ENCODE measurements around the gene STK39.

STK39 gene

DNA sequence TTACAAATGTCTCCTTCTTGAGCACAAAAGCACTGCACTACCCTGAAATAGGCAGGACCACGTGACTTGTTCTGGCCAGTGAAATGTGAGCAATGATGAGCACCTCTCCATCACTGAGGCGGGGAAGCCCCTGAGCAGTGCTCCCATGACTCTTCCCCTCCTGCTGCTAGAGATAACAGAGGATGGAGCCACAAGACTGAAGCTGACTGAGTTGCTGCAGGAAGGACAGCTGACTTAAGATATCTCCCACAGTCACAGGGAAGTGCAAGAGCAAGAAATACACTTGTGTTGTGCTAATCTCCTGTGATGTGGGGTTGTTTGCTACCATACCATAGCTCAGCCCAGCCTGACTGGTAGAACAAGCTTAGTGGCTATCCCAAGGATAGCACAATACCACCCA is 38.7 kb downstream of the STK39 start:
- DNase-seq (ENCODE audit: low spot score): no peak

GRCh38 chr2:168207851-168208250 is 39.5 kb downstream of the STK39 start:
- no peak for DNase-seq (ENCODE audit: low spot score)

- DNase-seq (ENCODE audit: low spot score): no peak
Measured at GRCh38 chr2:168203762-168204693, 43.4 kb downstream of the STK39 start.

- no peak for DNase-seq (ENCODE audit: low spot score)
Measured at GRCh38 chr2:168201584-168202116, 45.7 kb downstream of the STK39 start.

DNA sequence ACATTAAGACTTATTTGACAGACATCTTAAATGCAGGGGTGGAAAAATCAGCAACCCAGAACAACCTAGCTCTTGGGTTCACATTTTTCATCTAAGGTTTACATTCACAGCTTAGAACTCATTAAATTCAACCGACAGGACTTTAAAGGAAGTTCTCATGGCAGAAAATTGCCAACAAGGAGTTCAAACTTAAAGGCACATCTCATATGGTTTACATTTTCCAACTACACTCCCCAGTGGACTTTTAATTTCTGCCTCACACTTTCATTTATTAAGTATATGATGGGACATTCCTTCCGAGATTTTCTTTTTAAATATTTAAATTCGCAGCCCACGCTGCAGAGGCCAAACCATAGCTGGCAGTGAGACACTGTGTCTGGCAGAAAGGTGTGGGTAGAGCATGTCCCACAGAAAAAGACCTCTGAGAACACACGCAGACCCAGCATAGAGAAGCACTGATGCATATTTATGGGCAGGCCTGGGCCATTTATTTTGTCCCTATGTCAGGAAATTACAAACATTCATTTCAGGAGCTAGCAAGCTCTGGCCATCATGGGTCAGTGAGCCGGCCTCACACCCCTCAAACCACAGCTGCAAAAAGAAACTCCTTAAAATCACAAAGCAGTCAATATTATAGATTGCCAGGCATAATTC is 46.3 kb downstream of the STK39 start:
- no peak for DNase-seq (ENCODE audit: low spot score)

- DNase-seq (ENCODE audit: low spot score): no peak
Measured at GRCh38 chr2:168198476-168199207, 48.8 kb downstream of the STK39 start.

DNA sequence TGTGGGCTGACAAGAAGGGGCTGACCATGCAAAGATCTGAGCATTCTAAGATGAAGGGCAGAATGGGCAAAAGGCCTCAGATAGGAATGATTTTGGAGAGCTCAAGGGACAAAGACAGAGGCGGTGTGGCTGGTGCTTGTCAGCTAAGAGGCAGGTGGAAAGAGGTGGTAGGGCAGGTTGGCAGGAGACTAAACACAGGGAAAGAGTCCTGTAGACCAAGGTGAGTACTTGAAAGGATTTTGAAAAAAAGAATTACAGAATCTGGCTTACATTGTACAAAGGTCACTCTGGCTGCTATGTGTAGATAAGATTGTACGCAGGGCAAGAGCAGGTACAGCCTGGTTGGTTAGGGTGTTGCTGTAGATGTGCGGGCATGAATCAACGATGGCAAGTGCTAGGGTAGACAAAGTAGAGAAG is 50.6 kb downstream of the STK39 start:
- no peak for DNase-seq (ENCODE audit: low spot score)

GRCh38 chr2:168194784-168195522 is 52.4 kb downstream of the STK39 start:
- DNase-seq (ENCODE audit: low spot score): no peak

DNA sequence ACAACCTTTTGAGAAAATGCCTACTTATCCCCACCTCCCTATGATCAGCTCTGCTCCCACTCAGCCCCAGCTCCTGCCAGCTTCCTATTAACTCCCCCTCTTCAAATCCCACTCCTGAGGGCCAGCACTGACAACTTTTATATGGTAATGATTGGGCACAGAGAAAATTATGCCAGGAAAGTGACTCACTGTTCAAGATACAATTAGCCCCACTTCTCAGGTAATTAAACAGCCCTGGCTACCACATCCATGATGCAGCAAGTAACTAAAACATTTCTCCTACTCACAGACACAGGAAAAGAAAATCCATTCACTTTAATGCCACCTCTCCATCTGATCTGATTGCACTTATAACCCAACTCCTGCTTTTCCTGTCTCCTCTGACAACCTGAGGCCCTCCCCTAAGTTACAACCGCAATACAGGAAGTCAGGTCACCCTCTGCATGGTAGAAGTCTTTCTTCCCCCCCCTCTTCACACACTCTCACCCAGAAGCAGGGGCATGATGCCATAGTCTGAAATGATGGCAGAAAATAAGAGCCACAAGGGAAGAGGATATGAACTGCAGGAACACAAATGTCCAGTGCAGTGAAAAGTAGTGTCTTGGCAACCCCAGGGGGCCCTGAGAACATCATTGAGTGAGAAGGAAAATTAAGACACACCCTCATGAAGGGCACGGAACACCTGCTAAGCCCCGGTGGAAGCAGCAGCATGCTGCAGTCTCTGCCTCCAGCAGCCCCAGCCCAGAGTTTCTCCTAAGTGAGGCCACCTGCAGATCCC is 54.4 kb downstream of the STK39 start:
- no peak for DNase-seq (ENCODE audit: low spot score)

- no peak for DNase-seq (ENCODE audit: low spot score)
Measured at GRCh38 chr2:168191955-168192785, 55.2 kb downstream of the STK39 start.

DNA sequence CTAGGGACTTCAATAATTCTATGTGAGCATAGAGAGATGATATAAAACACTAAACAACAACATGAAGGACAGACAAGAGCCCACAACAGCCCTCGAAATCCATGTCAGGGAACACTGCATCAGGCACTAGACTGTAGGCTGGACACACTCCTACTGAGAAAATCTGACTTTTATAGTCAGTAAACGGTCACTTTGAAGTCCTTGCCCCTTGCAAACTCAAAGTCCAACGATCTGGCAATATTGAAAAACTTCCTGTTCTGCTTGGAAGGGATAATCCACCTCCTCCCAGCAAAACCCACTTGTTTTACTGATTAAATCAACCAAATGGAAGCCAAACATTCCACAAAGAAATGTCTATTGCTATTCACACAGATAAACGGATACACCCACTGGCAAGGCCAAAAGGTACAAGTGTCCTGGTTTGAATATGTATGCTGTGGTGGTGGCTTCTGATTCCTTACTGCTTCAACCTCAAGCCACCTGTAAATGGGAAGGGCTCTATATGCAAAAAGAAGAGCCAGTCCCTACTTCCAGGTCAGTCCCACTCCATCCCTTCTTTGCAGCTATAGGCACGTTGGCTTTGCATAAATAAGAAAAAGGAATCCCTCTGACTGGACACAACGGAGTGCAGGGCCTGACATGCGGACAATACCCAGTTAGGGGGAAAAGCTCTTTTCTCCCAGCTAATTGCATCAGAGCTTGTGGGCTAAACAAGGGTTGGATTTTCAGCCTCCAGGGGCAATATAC is 56.6 kb downstream of the STK39 start:
- DNase-seq (ENCODE audit: low spot score): no peak

DNA sequence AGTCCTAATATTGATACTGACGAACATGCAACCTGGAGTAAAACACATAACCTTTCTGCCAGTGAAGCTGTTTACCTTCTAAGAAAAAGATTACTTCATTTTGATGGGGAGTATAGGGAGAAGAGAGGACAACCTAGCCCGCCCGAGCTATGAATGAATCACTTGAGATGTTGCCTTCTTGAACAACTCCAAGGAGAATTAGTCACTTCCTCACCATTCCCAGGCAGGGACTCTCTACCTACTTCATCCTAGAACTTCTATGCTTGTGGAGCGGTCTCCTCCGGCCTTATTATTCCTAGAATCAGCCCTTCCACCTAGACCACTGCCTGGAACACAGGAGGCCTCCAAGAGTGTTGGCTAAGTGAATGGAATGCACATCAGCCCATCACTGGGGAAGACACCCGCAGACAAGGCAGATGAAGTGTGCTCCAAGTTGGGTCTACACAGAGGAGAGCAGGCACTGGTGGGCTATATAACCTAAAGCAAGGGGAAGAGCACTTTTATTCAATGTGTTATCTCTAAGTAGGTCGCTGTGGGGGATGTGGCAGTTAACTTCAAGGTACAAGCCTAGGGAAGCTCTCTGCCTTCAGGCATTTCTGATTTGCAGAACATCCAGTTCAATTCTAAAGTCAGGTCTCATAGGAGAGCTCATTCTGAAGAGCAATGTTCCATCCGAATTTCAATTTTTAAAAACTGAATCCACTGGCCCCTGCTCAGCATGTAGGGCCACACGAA is 57.4 kb downstream of the STK39 start:
- no peak for DNase-seq (ENCODE audit: low spot score)

- DNase-seq (ENCODE audit: low spot score): no peak
Measured at GRCh38 chr2:168188002-168188401, 59.4 kb downstream of the STK39 start.

- DNase-seq (ENCODE audit: low spot score): no peak
Measured at GRCh38 chr2:168186452-168186851, 60.9 kb downstream of the STK39 start.

GRCh38 chr2:168185583-168186274 is 61.7 kb downstream of the STK39 start:
- DNase-seq (ENCODE audit: low spot score): no peak

GRCh38 chr2:168184681-168185513 is 62.5 kb downstream of the STK39 start:
- DNase-seq (ENCODE audit: low spot score): no peak
